MCF 10A (cell line): ENCODE data around the gene ANKRD60. TPM values are rescaled to one million over a fixed set of nuclear protein-coding genes. Genes with fewer than 3 reads are reported as not detected.

Experiments
- BruUV-seq: library from RNA; stranded (reverse); fragments of 400-500 nt; replicated peaks from 2 replicates; lab custom pipeline; 2021; lab: Mats Ljungman, UMichigan
- CTCF ChIA-PET: fragments of 300-600 bp; sonication (Branson Sonifier 250); formaldehyde crosslinking; extraction: SDS; loops from one replicate; lab custom pipeline; 2021; ENCODE audit warnings: antibody characterized with exemption, inconsistent platforms; lab: Yijun Ruan, JAX
- POLR2A ChIA-PET: fragments of 300-600, 350-650 bp; sonication (Branson Sonifier 250); formaldehyde crosslinking; extraction: SDS; loops from one replicate; lab custom pipeline; 2020; ENCODE audit warnings: antibody characterized with exemption, inconsistent platforms; lab: Yijun Ruan, JAX
- DNase-seq: peaks from one replicate; pipeline ENCODE4 v3.0.0-alpha.2; 2018; ENCODE audit not compliant: unreplicated experiment
- H3K27ac Mint-ChIP-seq: one replicate; pipeline ENCODE4 v1.8.0; 2022; ENCODE audit warnings: mild to moderate bottlenecking, low read depth, mixed read lengths; ENCODE audit not compliant: unreplicated experiment
- H3K27me3 Mint-ChIP-seq: one replicate; pipeline ENCODE4 v1.8.0; 2022; ENCODE audit warnings: mixed read lengths; ENCODE audit not compliant: insufficient read depth, unreplicated experiment
- H3K36me3 Mint-ChIP-seq: one replicate; pipeline ENCODE4 v1.8.0; 2022; ENCODE audit warnings: mild to moderate bottlenecking, moderate library complexity, mixed read lengths; ENCODE audit not compliant: insufficient read depth, unreplicated experiment
- H3K4me1 Mint-ChIP-seq: one replicate; pipeline ENCODE4 v1.8.0; 2022; ENCODE audit warnings: mixed read lengths; ENCODE audit not compliant: insufficient read depth, unreplicated experiment
- H3K4me3 Mint-ChIP-seq: one replicate; pipeline ENCODE4 v1.8.0; 2022; ENCODE audit warnings: mild to moderate bottlenecking, moderate library complexity, mixed read lengths; ENCODE audit not compliant: unreplicated experiment
- H3K9me3 Mint-ChIP-seq: one replicate; pipeline ENCODE4 v1.8.0; 2022; ENCODE audit warnings: mixed read lengths; ENCODE audit not compliant: unreplicated experiment
- intact Hi-C: fragments of 100-400 bp; cut with micrococcal nuclease; formaldehyde crosslinking; loops from 2 replicates; pipeline ENCODE4 v1.14.1; 2022
- total RNA-seq: library from RNA; stranded (reverse); gene quantifications from 2 replicates; pipeline ENCODE4 v1.2.3, GENCODE V29; 2022
- TF ChIP-seq, protein P1 (sequence below): fragments of 200-600 bp; IDR thresholded peaks from one replicate; pipeline ENCODE4 v1.8.0; 2022; ENCODE audit warnings: antibody characterized with exemption, mild to moderate bottlenecking; ENCODE audit not compliant: unreplicated experiment

Gene ANKRD60
- total RNA-seq, 1 experiment from 2014 or later = not detected

DNA sequence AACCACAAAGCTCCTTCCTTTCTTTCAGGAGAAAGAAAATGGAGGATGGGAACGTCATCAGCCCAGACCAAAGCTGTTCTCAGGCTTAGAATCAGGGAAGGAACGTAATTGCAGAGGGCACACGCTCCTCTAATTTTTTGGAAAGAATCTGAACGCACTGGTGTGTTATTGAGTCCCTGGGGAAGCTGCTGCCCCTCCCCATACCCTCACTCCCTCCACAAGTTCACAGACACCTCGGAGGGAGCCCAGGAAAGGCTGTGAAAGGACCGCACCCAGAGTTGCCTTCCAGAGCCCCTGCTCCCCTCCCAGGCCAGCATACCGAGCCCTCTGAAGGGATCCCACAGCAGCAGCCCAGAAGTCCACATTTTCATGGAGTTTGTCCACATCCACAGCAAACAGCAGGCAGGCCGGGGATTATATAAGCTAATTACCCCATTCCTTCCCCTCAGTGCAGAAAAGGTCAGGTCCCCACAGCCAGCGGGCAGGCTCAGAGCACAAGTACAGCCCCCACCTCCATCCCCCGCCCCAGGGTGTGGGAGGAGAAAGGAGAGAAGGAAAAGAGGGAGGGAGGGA is 53.7 kb downstream of the ANKRD60 start:
- no peaks in the 10 kb centered on the region for H3K9me3 Mint-ChIP-seq
- BruUV-seq = no TSS peak
- TF ChIP-seq, protein P1, sequence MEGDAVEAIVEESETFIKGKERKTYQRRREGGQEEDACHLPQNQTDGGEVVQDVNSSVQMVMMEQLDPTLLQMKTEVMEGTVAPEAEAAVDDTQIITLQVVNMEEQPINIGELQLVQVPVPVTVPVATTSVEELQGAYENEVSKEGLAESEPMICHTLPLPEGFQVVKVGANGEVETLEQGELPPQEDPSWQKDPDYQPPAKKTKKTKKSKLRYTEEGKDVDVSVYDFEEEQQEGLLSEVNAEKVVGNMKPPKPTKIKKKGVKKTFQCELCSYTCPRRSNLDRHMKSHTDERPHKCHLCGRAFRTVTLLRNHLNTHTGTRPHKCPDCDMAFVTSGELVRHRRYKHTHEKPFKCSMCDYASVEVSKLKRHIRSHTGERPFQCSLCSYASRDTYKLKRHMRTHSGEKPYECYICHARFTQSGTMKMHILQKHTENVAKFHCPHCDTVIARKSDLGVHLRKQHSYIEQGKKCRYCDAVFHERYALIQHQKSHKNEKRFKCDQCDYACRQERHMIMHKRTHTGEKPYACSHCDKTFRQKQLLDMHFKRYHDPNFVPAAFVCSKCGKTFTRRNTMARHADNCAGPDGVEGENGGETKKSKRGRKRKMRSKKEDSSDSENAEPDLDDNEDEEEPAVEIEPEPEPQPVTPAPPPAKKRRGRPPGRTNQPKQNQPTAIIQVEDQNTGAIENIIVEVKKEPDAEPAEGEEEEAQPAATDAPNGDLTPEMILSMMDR = no peak
- ChIA-PET POLR2A (no interaction called here), CTCF (interaction anchor here (0.6 to 1.8 kb wide), 8 partner anchors 26 to 578 kb away, joined by 3 to 6 read pairs (median 3); no protein-coding TSS in a partner anchor)
- H3K36me3 Mint-ChIP-seq = no peaks in the 10 kb centered on the region
- H3K27me3 Mint-ChIP-seq = peaks cover 11% of the 10 kb centered on the region
- intact Hi-C loops = no loop called here
- DNase-seq = no peak
- no peaks in the 10 kb centered on the region for H3K4me1 Mint-ChIP-seq
- no peak overlapping the region for H3K4me3 Mint-ChIP-seq
- H3K27ac Mint-ChIP-seq = no peak overlapping the region

- no peaks in the 10 kb centered on the region for H3K36me3 Mint-ChIP-seq
- DNase-seq = no peak
- no peak overlapping the region for H3K27ac Mint-ChIP-seq
- H3K4me1 Mint-ChIP-seq = no peaks in the 10 kb centered on the region
- TF ChIP-seq, protein P1 = no peak
- no peaks in the 10 kb centered on the region for H3K9me3 Mint-ChIP-seq
- ChIA-PET CTCF (interaction anchor here (0.6 to 1.7 kb wide), 10 partner anchors 8 to 577 kb away, joined by 3 to 5 read pairs (median 3); no protein-coding TSS in a partner anchor), POLR2A (interaction anchor here (0.6 to 1.0 kb wide), 2 partner anchors 9 to 62 kb away, joined by 3 read pairs; no protein-coding TSS in a partner anchor)
- no peak overlapping the region for H3K4me3 Mint-ChIP-seq
- H3K27me3 Mint-ChIP-seq = peaks cover 11% of the 10 kb centered on the region
- BruUV-seq = no TSS peak
- intact Hi-C loops = no loop called here
Measured at GRCh38 chr20:58173930-58174707, 54.3 kb downstream of the ANKRD60 start.

DNA sequence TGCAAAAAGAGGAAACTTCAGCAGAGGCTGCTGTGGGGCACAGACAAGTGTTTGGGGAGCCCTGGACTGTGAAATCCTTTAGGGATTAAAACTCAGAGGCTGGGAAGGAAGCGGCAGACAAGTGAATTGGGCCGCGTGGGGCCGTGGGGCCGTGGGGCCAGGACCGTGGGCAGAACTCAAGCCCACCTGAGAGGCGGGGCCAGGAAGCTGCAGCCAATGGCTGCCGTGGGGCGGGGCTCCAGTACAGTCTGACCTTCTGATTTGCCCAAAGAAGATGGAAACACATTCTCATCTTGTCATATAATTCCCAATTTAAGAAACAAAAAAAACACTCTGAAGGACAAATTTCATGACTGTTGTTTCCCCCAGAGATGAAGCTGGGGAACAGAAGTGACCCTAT is 55.4 kb downstream of the ANKRD60 start:
- CTCF ChIA-PET = interaction anchor here (0.6 to 1.4 kb wide), 6 partner anchors 9 to 550 kb away, joined by 3 to 8 read pairs (median 4); no protein-coding TSS in a partner anchor
- DNase-seq = no peak
- H3K27ac Mint-ChIP-seq = no peak overlapping the region
- no peaks in the 10 kb centered on the region for H3K36me3 Mint-ChIP-seq
- no peak overlapping the region for H3K4me3 Mint-ChIP-seq
- POLR2A ChIA-PET = interaction anchor here (0.6 to 1.0 kb wide), 3 partner anchors 10 to 61 kb away, joined by 3 read pairs; no protein-coding TSS in a partner anchor
- intact Hi-C loops = no loop called here
- H3K9me3 Mint-ChIP-seq = no peaks in the 10 kb centered on the region
- no TSS peak for BruUV-seq
- H3K4me1 Mint-ChIP-seq = no peaks in the 10 kb centered on the region
- H3K27me3 Mint-ChIP-seq = peaks cover 7% of the 10 kb centered on the region
- TF ChIP-seq, protein P1 = no peak

DNA sequence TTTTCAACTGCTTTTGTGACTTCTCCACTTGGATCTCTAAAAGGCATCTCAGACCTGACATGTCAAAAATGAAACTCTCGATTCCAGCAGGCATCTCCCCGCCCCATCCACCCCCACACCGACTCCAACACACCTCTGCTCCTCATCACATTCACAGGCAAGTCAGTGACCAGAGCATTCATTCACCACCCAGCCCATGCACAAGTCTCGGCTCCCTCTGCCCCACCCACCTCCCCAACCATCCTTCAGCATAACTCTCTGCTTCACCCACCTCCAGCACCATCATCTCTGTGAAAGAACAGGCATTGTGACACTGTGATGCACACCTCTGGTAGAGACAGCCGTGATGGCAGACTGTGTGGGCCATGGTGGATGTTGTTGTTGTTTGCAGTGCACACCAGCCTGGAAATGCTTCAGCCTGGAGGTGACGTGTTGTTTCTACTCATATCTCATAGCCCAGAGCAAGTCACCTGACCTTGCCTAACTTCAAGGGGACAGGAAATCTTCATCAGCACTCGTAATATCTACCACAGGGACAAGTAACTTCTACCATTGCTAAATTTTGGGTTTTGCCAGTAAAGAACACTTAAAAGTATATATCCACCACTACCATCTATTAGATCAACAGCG is 56.5 kb downstream of the ANKRD60 start:
- H3K27ac Mint-ChIP-seq = no peak overlapping the region
- intact Hi-C loops = no loop called here
- DNase-seq = no peak
- no TSS peak for BruUV-seq
- POLR2A ChIA-PET = no interaction called here
- no peaks in the 10 kb centered on the region for H3K9me3 Mint-ChIP-seq
- CTCF ChIA-PET = interaction anchor here (0.9 to 1.4 kb wide), 2 partner anchors 37 to 517 kb away, joined by 3 to 8 read pairs; no protein-coding TSS in a partner anchor
- H3K27me3 Mint-ChIP-seq = peaks cover 11% of the 10 kb centered on the region
- H3K4me3 Mint-ChIP-seq = no peak overlapping the region
- H3K4me1 Mint-ChIP-seq = no peaks in the 10 kb centered on the region
- TF ChIP-seq, protein P1 = no peak
- H3K36me3 Mint-ChIP-seq = no peaks in the 10 kb centered on the region
